GM21515 (cell line): ENCODE results near the gene EIF5A.

Experiments used
- ATAC-seq: cut with Tn5 transposase; IDR thresholded peaks from one replicate; pipeline ENCODE4 v1.9.1; 2021; ENCODE audit not compliant: unreplicated experiment

EIF5A gene

GRCh38 chr17:7284911-7285310 is 22.5 kb upstream of the EIF5A start:
- no peak for ATAC-seq

GRCh38 chr17:7285679-7286078 is 21.7 kb upstream of the EIF5A start:
- no peak for ATAC-seq

GRCh38 chr17:7289256-7290032 is 18.0 kb upstream of the EIF5A start:
- ATAC-seq, result no peak

- ATAC-seq, result no peak
Measured at GRCh38 chr17:7290166-7290565, 17.3 kb upstream of the EIF5A start.

- no peak for ATAC-seq
Measured at GRCh38 chr17:7290685-7291084, 16.7 kb upstream of the EIF5A start.

GRCh38 chr17:7292194-7292593 is 15.2 kb upstream of the EIF5A start:
- no peak for ATAC-seq

- ATAC-seq, result no peak
Measured at GRCh38 chr17:7292729-7293128, 14.7 kb upstream of the EIF5A start.

- ATAC-seq, result no peak
Measured at GRCh38 chr17:7293159-7293558, 14.3 kb upstream of the EIF5A start.

GRCh38 chr17:7293816-7294613 is 13.4 kb upstream of the EIF5A start:
- no peak for ATAC-seq

- no peak for ATAC-seq
Measured at GRCh38 chr17:7294614-7295153, 12.7 kb upstream of the EIF5A start, which contains the start of gene YBX2. YBX2 (minus strand) TSS chr17:7294639; CDS start chr17:7294500, 139 bp downstream.

GRCh38 chr17:7295230-7296180 is 11.9 kb upstream of the EIF5A start:
- ATAC-seq, result no peak

GRCh38 chr17:7296189-7296861 is 11.1 kb upstream of the EIF5A start:
- ATAC-seq, result no peak

GRCh38 chr17:7304179-7304578 is 3.2 kb upstream of the EIF5A start:
- ATAC-seq, result no peak

GRCh38 chr17:7307686-7308624 is 527 bp downstream of the EIF5A start:
- ATAC-seq, result peak; percentile 5

GRCh38 chr17:7308625-7309433 is 1.4 kb downstream of the EIF5A start:
- ATAC-seq, result no peak

- ATAC-seq, result no peak
Measured at GRCh38 chr17:7309628-7310027, 2.2 kb downstream of the EIF5A start.

- ATAC-seq, result no peak
Measured at GRCh38 chr17:7311110-7311705, 3.8 kb downstream of the EIF5A start.
